HepG2 (cell line): ENCODE measurements around the gene TXN2. TPM values are rescaled to one million over a fixed set of nuclear protein-coding genes. Genes with fewer than 3 reads are reported as not detected.

ENCODE experiments used
- ATF4 ChIP-seq, 2 experiments: fragments of 450-650 bp in 1 of 2; sonication (generic) in 1 of 2; formaldehyde crosslinking; IDR thresholded peaks; 2 replicates each; pipeline versions ENCODE4 v1.5.0 to v1.8.0; 2020 to 2022; ENCODE audit warnings: mild to moderate bottlenecking in 1 of 2, missing genetic modification reagents in 1 of 2
- DNMT3B ChIP-seq: conservative IDR thresholded peaks from 2 replicates; pipeline ENCODE4 v1.6.1; 2016; ENCODE audit warnings: missing biosample characterization, control low read depth
- GPN1 ChIP-seq: sonication (generic); formaldehyde crosslinking; IDR thresholded peaks from 2 replicates; pipeline ENCODE4 v1.5.1; 2020; ENCODE audit warnings: missing genetic modification reagents, borderline replicate concordance
- HNRNPLL ChIP-seq: fragments of 200-400 bp; formaldehyde crosslinking; IDR thresholded peaks from 2 replicates; pipeline ENCODE4 v1.6.1; 2017; ENCODE audit warnings: mild to moderate bottlenecking, low read depth, low read length; ENCODE audit not compliant: poor library complexity, severe bottlenecking
- RAD21 ChIP-seq: fragments of 450-650 bp; formaldehyde crosslinking; IDR thresholded peaks from 2 replicates; pipeline ENCODE4 v1.5.0; 2020; ENCODE audit warnings: mild to moderate bottlenecking
- SMC3 ChIP-seq: IDR thresholded peaks from 2 replicates; pipeline ENCODE4 v1.6.1; 2011; ENCODE audit warnings: low read length, improper control_type of control experiment
- UBTF ChIP-seq: sonication (generic); formaldehyde crosslinking; IDR thresholded peaks from 2 replicates; pipeline ENCODE4 v1.4.0; 2020; ENCODE audit warnings: mild to moderate bottlenecking, missing genetic modification reagents
- ZNF124 ChIP-seq: sonication (generic); formaldehyde crosslinking; IDR thresholded peaks from 2 replicates; pipeline ENCODE4 v1.4.0; 2020; ENCODE audit warnings: missing genetic modification reagents
- ZNF276 ChIP-seq: sonication (generic); formaldehyde crosslinking; IDR thresholded peaks from 2 replicates; pipeline ENCODE4 v1.4.0; 2020; ENCODE audit warnings: mild to moderate bottlenecking, low read depth, missing genetic modification reagents
- ZNF629 ChIP-seq: sonication (generic); formaldehyde crosslinking; conservative IDR thresholded peaks from 2 replicates; pipeline ENCODE4 v1.5.0; 2020; ENCODE audit warnings: missing genetic modification reagents
- polyA plus RNA-seq, 8 experiments: library from polyadenylated mRNA; depleted of rRNA in 3 of 8; stranded (reverse) in 7 of 8; unstranded in 1 of 8; fragments of >200 nt; fragmentation: Illumina TruSeq in 4 of 8; extraction: Trizol in 4 of 8; gene quantifications; 2 replicates each; pipeline versions ENCODE4 v1.2.1 to v1.2.3, GENCODE V29; 2011 to 2016; ENCODE audit warnings: low read depth in 4 of 8, missing spikeins in 1 of 8, mixed read lengths in 1 of 8; ENCODE audit not compliant: insufficient read depth in 1 of 8
- total RNA-seq, 5 experiments: library from RNA; depleted of rRNA; stranded (reverse); fragments of >200 nt; fragmentation: Illumina TruSeq; extraction: Trizol; gene quantifications; 2 replicates each; pipeline ENCODE4 v1.2.3, GENCODE V29; 2016; ENCODE audit warnings: low read depth in 1 of 5
- TF ChIP-seq, protein P1 (sequence below): sonication (generic); formaldehyde crosslinking; IDR thresholded peaks from 2 replicates; pipeline ENCODE4 v1.8.0; 2022; ENCODE audit warnings: mild to moderate bottlenecking, missing genetic modification reagents, moderate library complexity
- TF ChIP-seq, protein P2 (sequence below): sonication (generic); formaldehyde crosslinking; IDR thresholded peaks from 2 replicates; pipeline ENCODE4 v1.4.0; 2020; ENCODE audit warnings: missing genetic modification reagents
- TF ChIP-seq, protein P3 (sequence below): sonication (generic); formaldehyde crosslinking; conservative IDR thresholded peaks from 2 replicates; pipeline ENCODE4 v1.4.0; 2020; ENCODE audit warnings: missing genetic modification reagents

The TXN2 gene
- total and polyA plus RNA-seq, 2 of the 13 experiments (the other 11 are each of a cell fraction or from before 2014, with no cell fraction given): 41.4 to 109 TPM

GRCh38 chr22:36506637-36507517 is 25.4 kb upstream of the TXN2 start, which contains the start of gene FOXRED2 (continued):
- TF ChIP-seq, protein P1, sequence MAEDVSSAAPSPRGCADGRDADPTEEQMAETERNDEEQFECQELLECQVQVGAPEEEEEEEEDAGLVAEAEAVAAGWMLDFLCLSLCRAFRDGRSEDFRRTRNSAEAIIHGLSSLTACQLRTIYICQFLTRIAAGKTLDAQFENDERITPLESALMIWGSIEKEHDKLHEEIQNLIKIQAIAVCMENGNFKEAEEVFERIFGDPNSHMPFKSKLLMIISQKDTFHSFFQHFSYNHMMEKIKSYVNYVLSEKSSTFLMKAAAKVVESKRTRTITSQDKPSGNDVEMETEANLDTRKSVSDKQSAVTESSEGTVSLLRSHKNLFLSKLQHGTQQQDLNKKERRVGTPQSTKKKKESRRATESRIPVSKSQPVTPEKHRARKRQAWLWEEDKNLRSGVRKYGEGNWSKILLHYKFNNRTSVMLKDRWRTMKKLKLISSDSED (CRISPR knock-in tag): peak; percentile 95
- TF ChIP-seq, protein P2, sequence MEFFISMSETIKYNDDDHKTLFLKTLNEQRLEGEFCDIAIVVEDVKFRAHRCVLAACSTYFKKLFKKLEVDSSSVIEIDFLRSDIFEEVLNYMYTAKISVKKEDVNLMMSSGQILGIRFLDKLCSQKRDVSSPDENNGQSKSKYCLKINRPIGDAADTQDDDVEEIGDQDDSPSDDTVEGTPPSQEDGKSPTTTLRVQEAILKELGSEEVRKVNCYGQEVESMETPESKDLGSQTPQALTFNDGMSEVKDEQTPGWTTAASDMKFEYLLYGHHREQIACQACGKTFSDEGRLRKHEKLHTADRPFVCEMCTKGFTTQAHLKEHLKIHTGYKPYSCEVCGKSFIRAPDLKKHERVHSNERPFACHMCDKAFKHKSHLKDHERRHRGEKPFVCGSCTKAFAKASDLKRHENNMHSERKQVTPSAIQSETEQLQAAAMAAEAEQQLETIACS (CRISPR knock-in tag): peak; percentile 90
- TF ChIP-seq HNRNPLL: peak; percentile 62
- TF ChIP-seq GPN1 (CRISPR knock-in tag): no peak
- 0 out of 2 replicates have a peak, but pooled peaks have one; percentile 26 for TF ChIP-seq ZNF629 (CRISPR knock-in tag)
- TF ChIP-seq UBTF (CRISPR knock-in tag): peak; percentile 61
- no peak for TF ChIP-seq DNMT3B (CRISPR knock-in tag)
- no peak for TF ChIP-seq SMC3
- TF ChIP-seq RAD21 (CRISPR knock-in tag): peak; percentile 60; the same call in 1 of the 2 replicates
- peak; percentile 96 for TF ChIP-seq ZNF276 (CRISPR knock-in tag)
- peak; percentile 61 to 77; a peak in 1 of 4 replicates for TF ChIP-seq ATF4 (CRISPR knock-in tag; IDR thresholded peaks at IDR 0.05)
- TF ChIP-seq, protein P3, sequence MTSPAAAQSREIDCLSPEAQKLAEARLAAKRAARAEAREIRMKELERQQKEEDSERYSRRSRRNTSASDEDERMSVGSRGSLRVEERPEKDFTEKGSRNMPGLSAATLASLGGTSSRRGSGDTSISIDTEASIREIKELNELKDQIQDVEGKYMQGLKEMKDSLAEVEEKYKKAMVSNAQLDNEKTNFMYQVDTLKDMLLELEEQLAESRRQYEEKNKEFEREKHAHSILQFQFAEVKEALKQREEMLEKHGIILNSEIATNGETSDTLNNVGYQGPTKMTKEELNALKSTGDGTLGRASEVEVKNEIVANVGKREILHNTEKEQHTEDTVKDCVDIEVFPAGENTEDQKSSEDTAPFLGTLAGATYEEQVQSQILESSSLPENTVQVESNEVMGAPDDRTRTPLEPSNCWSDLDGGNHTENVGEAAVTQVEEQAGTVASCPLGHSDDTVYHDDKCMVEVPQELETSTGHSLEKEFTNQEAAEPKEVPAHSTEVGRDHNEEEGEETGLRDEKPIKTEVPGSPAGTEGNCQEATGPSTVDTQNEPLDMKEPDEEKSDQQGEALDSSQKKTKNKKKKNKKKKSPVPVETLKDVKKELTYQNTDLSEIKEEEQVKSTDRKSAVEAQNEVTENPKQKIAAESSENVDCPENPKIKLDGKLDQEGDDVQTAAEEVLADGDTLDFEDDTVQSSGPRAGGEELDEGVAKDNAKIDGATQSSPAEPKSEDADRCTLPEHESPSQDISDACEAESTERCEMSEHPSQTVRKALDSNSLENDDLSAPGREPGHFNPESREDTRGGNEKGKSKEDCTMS (CRISPR knock-in tag): no peak
- TF ChIP-seq ZNF124 (CRISPR knock-in tag): peak; percentile 47; the same call in 1 of the 2 replicates
